Measurements from ENCODE around the gene CALCOCO1.
A peak's percentile ranks its signal among the peaks of the same experiment; 100 is the strongest.

The CALCOCO1 gene

DNA sequence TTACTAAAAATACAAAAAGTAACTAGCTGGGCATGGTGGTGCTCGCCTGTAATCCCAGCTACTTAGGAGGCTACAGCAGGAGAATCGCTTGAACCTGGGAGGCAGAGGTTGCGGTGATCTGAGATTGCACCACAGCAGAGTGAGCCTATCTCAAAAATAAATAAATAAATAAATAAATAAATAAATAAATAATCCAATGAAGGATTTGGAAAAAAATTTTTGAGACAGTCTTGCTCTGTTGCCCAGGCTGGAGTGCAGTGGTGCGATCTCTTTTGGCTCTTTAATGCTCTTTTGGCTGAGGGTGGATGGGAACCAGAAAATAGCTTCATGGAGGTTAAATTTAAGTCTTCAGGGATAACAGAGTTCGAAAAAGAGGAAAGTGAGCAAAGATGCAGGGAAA lies 63.1 kb downstream of the CALCOCO1 start:
- DNase-seq (ENCODE audit: low spot score), result no peak

DNA sequence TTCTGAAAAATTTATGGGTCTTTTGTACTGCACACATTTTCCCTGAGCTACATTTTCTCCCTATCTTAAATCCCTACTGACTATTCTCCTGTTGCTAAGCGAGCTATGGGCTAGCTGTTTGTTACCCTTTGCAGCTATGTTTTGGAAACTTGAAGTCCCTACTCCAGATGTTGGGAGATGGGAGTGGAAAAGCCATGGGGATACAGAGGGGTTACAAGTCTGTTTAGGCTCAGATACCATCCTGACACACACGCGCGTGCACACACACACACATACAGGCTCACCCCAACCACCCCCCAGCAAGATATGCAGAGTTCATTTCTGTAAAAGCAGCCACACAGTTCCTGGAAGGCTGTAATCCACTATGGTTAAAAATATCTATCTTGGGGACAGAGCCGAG lies 67.2 kb downstream of the CALCOCO1 start:
- no peak for DNase-seq (ENCODE audit: low spot score)

DNA sequence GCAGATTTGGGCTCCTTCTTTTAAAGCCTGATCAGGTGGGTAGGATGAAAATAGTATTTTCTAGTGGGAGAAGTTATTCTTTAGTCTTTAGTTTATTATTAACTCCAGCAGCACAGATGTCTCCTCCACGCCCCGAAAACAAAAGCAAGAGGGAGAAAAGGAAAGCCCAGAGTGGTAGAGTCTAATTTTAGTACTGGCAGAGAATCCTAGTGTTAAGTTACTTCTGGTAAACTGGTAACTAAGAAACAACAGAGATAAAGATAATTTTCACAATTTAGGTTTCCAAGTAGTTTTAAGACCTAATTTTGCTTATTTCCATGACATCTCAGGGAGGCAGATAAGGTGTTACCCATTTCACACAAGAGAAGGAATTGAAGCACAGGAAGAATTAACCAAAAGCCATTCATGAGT lies 67.7 kb downstream of the CALCOCO1 start:
- DNase-seq (ENCODE audit: low spot score), result peak; percentile 19

DNA sequence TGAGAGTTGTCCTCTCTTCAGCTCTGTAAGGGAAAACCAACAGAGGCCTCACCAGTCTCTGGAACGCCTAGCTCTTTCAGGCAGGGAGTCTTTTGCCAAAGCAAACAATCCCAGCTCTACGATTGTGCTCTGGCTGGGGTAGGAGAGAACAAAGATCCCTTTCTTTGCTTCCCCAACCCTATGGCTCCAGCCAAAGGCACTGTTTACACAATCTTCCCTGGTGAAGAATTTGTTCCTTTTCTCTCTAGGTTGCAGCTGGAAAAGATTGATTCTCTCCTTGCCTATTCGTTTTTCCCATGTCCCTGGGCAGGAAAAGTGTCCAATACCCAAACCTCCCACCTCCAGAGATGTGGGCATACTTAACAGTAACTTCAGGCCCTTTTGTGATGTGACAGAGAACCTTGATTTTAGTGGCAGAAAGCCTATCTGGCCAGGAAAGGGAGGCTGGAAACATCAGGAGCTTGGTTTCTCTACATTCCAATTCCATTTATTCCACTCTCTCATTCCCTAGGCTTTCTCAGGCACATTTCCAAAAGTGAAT lies 68.2 kb downstream of the CALCOCO1 start:
- peak; percentile 38 for DNase-seq (ENCODE audit: low spot score)
